Stimulated activated CD4-positive, alpha-beta T cell treated with anti-CD3 and anti-CD28 coated beads, Interleukin-2, amount 100 ng/mL, for 24 hours (primary cell): ENCODE measurements around the gene DBH.

Source experiments
- DNase-seq, 2 donors: peaks; one replicate each; pipeline ENCODE4 v3.0.0-alpha.2; 2020

DBH gene

GRCh38 chr9:133645021-133645765 lies 9.0 kb downstream of the DBH start:
- no peak for DNase-seq

- DNase-seq = no peak
Measured at GRCh38 chr9:133647148-133647547, 11.0 kb downstream of the DBH start.

- DNase-seq = no peak
Measured at GRCh38 chr9:133647765-133648469, 11.8 kb downstream of the DBH start.

DNA sequence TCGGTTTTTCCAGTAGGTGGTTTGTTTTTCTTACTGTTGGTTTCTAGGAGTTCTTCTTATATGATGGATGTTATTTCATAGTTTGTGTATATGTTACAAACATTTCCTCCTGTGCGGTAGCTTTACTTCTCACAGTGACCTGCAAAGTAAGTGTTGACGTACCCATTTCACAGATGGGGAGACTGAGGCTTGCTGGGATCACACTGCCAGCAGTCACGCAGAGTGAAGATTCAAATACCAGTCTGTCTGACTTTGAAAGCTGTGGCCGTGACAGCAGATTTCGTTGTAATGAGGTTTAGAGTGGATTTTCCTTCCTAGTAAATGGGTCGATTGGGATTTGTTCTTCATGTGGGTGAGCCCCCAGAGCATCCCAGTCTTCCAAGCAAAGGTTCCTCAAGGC lies 13.0 kb downstream of the DBH start:
- DNase-seq = no peak

GRCh38 chr9:133650026-133650425 lies 13.9 kb downstream of the DBH start:
- DNase-seq = no peak

DNA sequence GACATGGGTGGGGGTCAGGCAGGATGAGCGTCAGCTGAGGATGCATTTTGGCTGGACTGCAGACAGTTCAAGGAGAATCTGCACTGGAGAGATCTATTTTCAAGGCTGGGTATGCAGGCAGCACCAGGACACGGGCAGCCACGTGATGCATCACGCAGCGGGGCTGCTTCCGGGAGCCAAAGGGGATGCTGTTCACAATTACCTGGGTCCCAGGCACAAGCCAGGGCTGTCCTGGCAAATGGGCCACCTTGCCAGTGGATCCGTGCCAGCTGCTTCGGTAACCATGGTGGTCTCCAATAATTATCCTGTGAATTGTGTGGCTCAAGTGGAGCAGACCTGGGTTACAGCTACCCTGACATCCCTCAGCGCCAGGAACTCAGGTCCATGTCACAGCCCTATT lies 17.5 kb downstream of the DBH start:
- DNase-seq = no peak

GRCh38 chr9:133654736-133655657 lies 18.8 kb downstream of the DBH start:
- no peak for DNase-seq

- no peak for DNase-seq
Measured at GRCh38 chr9:133655701-133656100, 19.5 kb downstream of the DBH start.

DNA sequence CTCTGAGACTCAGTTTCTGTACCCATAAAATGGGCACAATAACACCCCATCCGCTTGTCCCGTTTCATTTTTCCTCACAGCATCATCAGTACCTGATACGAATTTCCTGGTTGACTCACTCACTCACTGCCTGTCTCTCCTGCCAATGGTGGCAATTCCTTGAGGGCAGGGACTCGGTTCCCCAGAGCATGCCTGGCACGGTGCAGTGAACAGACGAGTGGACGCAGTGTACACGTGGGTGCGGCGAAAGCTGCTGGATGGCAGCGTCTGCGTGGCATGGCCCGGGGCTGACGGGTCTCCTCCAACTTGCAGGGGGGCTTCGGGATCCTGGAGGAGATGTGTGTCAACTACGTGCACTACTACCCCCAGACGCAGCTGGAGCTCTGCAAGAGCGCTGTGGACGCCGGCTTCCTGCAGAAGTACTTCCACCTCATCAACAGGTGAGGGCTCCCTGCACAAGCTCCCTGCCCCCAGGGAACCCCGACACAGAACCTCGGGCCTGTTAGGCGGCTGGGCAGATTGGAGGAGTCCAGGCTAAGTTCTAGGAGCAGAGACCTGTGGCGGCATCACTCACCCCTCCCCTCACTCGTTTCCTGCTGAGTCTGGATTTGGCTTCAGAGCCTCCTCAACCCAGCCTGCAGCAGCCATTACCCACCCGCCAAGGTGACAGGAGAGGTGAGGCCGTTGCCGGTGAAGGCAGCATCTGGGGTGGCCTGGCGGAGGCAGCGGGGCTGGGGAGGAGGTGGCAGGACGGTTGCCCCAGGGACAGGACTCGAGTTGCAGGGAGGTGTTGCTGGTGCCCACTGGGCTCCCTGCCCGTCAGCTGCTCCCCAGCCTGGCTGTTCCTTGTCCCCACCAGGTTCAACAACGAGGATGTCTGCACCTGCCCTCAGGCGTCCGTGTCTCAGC lies 20.3 kb downstream of the DBH start:
- peak in 1 of 2 donors; percentile 24 for DNase-seq

- DNase-seq = no peak
Measured at GRCh38 chr9:133657120-133657661, 21.0 kb downstream of the DBH start.

DNA sequence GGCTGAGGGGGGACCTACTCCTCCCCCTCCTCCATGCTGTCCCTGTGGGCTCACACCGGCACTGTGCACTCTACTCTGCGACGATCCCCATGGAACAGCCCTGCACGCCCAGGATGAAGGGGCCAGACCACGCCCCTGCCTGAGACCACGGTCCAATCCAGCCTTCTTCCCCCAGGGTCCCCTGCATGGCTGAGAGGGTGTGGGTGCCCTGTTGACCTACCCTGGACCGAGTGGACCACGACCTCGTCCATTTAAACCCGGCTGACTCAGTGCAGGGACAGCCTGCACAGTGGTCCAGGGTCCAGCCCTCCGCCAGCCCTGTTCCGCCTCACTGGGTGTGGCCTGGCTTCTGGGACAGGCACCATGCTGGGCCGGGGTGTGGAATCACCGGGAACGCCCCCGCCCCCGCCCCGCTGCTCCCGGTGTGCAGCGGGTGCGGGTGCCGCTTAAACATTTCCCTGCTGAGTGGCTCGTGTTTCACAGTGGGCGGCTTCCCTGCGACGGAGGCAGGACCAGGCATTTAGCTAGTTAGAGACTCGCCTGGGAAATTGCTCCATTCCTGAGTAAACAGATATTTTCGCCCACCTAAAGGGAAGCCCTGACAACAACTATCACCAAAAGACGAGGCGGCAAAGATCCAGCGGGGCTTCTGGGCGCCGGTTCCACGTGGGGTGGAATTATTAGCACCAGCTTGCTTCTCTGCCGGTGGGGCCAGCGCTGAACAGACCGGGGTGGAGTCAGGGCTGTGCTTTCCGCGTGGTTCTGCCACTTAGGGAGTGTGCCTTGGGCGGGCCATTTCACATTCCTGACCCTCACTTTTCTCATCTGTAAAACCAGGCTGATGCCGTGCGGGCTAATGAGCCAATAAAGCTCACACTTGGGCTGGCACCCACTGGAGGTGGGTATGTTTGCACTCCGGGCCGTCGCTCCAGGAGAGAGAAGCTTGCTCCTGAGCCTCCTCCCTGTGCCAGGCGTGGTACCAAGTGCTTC lies 22.6 kb downstream of the DBH start:
- peak in 1 of 2 donors; percentile 54 for DNase-seq

DNA sequence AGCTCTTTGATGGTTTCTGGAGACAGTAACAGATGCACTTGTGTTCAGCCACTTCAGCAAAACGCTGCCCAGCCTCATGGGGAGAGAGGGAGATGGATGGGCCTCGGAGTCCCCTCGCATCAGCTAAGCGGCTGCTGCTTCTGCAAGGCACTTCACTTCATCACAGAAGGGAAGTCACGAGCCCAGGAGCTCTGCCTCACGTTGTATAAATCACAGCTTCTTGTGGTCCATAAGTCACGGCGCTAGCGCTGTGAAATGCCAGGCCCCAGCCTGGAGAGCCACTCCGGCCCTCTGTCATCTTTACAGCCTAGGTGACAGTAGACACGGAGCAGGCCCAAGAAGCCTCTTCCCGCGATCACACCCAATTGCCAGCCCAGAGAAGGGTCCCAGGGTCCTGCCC lies 23.4 kb downstream of the DBH start:
- DNase-seq = no peak

GRCh38 chr9:133661846-133662540 lies 25.8 kb downstream of the DBH start:
- no peak for DNase-seq

DNA sequence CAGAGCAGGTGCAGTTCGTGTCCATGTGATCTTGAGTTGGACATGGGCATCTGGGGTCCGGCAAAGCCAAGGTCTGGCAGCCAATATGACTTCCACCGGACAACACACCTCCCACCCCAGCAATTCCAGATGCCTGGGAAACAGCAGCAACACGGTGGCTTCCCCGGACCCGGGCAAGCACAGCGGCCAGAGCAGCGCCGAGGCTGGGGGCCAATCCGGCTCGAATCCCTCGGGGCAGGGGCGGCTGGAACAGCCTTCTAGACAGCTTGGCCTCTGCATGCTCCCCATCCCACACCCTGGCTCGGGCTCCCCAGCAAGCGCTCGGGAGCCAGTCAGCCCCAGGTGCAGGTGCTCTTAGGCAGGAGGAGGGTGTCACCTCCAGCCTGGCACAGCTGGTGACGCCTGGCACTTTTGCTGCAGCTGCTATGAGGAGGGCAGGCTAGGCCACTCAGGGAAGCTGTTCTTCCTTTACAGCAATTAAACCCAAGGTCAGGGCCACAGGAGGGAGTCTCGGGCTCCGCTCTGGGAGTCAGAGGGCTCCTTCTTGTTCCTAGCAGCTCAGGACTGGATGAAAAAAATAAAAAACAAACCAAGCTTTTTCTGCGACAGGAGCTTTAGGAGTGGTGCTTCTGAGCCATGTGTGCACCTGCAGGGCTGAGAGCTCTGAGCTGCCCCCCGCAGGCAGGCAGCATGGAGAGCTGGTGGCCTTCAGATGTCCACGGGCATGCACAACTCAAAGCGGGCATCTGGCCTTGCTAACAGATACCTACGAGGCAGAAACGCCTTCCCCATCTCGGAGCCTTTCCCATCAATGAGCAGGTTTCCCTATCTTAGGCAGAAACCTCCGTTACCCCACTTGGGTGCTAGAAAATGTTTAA lies 28.2 kb downstream of the DBH start:
- no peak for DNase-seq

GRCh38 chr9:133665096-133665495 lies 28.9 kb downstream of the DBH start:
- DNase-seq = no peak

GRCh38 chr9:133665535-133665934 lies 29.4 kb downstream of the DBH start:
- DNase-seq = no peak

- DNase-seq = no peak
Measured at GRCh38 chr9:133666387-133666786, 30.2 kb downstream of the DBH start.

GRCh38 chr9:133666845-133667244 lies 30.7 kb downstream of the DBH start:
- DNase-seq = no peak
